ENCODE data around the gene THSD4.

DNA sequence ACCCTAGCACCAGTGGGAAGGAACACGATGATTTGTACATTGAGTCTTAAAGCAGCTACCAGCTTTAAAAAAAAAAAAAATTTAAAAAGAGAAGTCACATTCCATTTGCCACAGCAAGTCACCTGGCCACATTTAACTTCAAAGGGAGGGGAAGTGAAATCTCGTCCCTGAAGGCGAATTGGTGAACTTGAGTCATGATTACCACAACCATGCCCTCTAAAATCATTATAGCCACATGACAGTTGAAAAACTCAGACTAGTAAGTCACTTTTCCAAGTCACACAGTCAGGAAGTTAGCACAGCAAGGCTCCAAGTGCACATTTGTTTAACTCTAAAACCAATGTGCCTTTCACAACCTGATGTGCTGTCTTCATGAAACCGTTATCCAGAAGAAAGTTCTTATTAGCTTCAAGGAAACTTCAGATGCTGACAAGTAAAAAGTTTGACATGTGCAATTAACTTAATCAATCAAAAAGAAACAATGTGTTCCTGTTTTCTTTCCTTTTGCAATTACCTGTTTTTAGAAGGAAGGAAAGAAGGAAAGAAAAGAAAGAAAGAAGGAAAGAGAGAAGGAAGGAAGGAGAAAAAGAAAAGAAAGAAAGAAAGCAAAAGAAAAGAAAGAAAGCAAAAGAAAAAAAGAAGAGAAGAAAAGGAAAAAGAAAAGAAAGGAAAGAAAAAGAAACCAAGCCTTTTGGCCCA, 8.3 kb upstream of the THSD4 start:
- TF ChIP-seq, protein P1, sequence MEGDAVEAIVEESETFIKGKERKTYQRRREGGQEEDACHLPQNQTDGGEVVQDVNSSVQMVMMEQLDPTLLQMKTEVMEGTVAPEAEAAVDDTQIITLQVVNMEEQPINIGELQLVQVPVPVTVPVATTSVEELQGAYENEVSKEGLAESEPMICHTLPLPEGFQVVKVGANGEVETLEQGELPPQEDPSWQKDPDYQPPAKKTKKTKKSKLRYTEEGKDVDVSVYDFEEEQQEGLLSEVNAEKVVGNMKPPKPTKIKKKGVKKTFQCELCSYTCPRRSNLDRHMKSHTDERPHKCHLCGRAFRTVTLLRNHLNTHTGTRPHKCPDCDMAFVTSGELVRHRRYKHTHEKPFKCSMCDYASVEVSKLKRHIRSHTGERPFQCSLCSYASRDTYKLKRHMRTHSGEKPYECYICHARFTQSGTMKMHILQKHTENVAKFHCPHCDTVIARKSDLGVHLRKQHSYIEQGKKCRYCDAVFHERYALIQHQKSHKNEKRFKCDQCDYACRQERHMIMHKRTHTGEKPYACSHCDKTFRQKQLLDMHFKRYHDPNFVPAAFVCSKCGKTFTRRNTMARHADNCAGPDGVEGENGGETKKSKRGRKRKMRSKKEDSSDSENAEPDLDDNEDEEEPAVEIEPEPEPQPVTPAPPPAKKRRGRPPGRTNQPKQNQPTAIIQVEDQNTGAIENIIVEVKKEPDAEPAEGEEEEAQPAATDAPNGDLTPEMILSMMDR (IDR thresholded peaks at IDR 0.05) = no peak
- TF ChIP-seq POLR2A (IDR thresholded peaks at IDR 0.05) = no peak
- TF ChIP-seq POLR2AphosphoS5 (IDR thresholded peaks at IDR 0.05) = no peak
- no peak for TF ChIP-seq EP300 (IDR thresholded peaks at IDR 0.05)

All from sigmoid colon (tissue), 4 donors.